Measurements from ENCODE around the gene FAM47E. TPM values are rescaled to one million over a fixed set of nuclear protein-coding genes. Genes with fewer than 3 reads are reported as not detected.

The FAM47E gene
- total and polyA plus RNA-seq, 2 experiments from 2014 or later, result 9.3 to 11.1 TPM

GRCh38 chr4:76305033-76305687 lies 53.6 kb downstream of the FAM47E start:
- no peaks in the 10 kb centered on the region for H3K9me2 ChIP-seq (replicated peaks; ENCODE audit: insufficient read depth)
- peak overlapping the region; percentile 83 for H3K4me2 ChIP-seq
- peak overlapping the region; percentile 85 for H2AFZ ChIP-seq
- peak overlapping the region; percentile 77 for H3K4me3 ChIP-seq
- H4K20me1 ChIP-seq (ENCODE audit: insufficient read depth, poor library complexity, severe bottlenecking), result no peaks in the 10 kb centered on the region
- H3K27ac ChIP-seq, result peak overlapping the region; percentile 99
- H3K79me2 ChIP-seq, result peaks cover 59% of the 10 kb centered on the region
- no peaks in the 10 kb centered on the region for H3K9me3 ChIP-seq (ENCODE audit: low read depth)
- 90% methylated on average over 7 of the region's 7 CpGs for WGBS (ENCODE audit: low lambda C conversion rate, missing lambda C conversion rate)
- TF ChIP-seq EZH2 (IDR thresholded peaks at IDR 0.05; ENCODE audit: borderline replicate concordance) (no peak), EZH2phosphoT487 (IDR thresholded peaks at IDR 0.05; ENCODE audit: low read depth, severe bottlenecking, unreplicated experiment) (no peak), CTCF (IDR thresholded peaks at IDR 0.05; ENCODE audit: poor library complexity) (no peak)
- H3K4me1 ChIP-seq (ENCODE audit: insufficient read depth), result peaks cover 28% of the 10 kb centered on the region
- no peaks in the 10 kb centered on the region for H3K36me3 ChIP-seq (replicated peaks; ENCODE audit: insufficient read depth, low read depth)
- no peak for DNase-seq (ENCODE audit: low spot score)
- H3K27me3 ChIP-seq, result no peaks in the 10 kb centered on the region

GRCh38 chr4:76305971-76306881 lies 54.7 kb downstream of the FAM47E start, which contains the start of gene STBD1:
Gene STBD1, plus strand, starts transcription at chr4:76306733. Its CDS starts 37 bp downstream, at chr4:76306770.
- H3K27me3 ChIP-seq, result no peaks in the 10 kb centered on the region
- WGBS (ENCODE audit: low lambda C conversion rate, missing lambda C conversion rate), result 2% methylated on average over 75 of the region's 85 CpGs
- peaks cover 62% of the 10 kb centered on the region for H3K79me2 ChIP-seq
- H2AFZ ChIP-seq, result peak within 1 kb of the TSS; percentile 85
- peak; percentile 91 for DNase-seq (ENCODE audit: low spot score)
- H3K9me2 ChIP-seq (replicated peaks; ENCODE audit: insufficient read depth), result no peaks in the 10 kb centered on the region
- no peak for TF ChIP-seq CTCF (IDR thresholded peaks at IDR 0.05; ENCODE audit: poor library complexity)
- TF ChIP-seq EZH2phosphoT487 (IDR thresholded peaks at IDR 0.05; ENCODE audit: low read depth, severe bottlenecking, unreplicated experiment), result no peak
- TF ChIP-seq EZH2 (IDR thresholded peaks at IDR 0.05; ENCODE audit: borderline replicate concordance), result no peak
- H3K9me3 ChIP-seq (ENCODE audit: low read depth), result no peaks in the 10 kb centered on the region
- H3K36me3 ChIP-seq (replicated peaks; ENCODE audit: insufficient read depth, low read depth), result no peaks in the 10 kb centered on the region
- H3K4me3 ChIP-seq, result peak within 1 kb of the TSS; percentile 77
- peaks cover 21% of the 10 kb centered on the region for H3K4me1 ChIP-seq (ENCODE audit: insufficient read depth)
- peak within 1 kb of the TSS; percentile 99 for H3K27ac ChIP-seq
- peak within 1 kb of the TSS; percentile 83 for H3K4me2 ChIP-seq
- no peaks in the 10 kb centered on the region for H4K20me1 ChIP-seq (ENCODE audit: insufficient read depth, poor library complexity, severe bottlenecking)

DNA sequence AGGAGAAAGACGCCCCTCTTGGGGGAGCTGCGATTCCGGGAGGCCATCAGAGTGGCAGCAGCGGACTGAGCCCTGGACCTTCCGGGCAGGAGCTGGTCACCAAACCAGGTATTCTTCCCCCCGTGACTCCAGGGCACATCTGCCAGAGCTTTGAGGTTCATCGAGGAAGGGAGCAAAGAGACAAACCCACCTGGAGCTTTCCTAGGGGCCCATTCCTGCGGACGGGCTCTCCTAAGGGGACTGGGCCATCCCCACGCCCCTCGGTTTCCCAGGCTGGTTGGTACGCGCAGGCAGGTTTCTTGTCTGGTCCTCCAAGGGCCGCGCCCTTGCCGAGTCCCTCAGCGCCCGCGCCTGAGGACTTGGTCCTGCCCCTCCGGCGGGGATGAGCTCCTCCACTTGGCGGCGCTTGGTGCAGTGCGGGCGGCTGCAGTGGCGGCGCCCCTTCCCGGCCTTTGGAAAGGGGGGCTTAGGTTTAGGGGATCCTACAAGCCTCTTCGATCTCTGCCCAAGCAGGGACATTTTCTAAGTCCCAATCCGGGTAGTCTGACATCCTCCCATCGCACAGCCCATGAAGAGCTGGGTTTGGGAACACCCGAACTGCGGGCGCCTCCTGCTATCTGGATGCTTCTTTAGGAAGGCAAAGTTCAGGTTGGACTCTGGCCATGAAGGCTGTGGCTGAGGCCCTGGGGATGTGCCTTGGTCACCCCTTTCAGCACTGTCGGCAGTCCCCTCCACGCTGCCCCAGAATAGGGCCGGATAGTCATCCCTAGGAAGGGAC lies 55.5 kb downstream of the FAM47E start:
- 6% methylated on average over 37 of the region's 37 CpGs for WGBS (ENCODE audit: low lambda C conversion rate, missing lambda C conversion rate)
- H3K27ac ChIP-seq, result peak overlapping the region; percentile 99
- peaks cover 15% of the 10 kb centered on the region for H3K4me1 ChIP-seq (ENCODE audit: insufficient read depth)
- H3K36me3 ChIP-seq (replicated peaks; ENCODE audit: insufficient read depth, low read depth), result no peaks in the 10 kb centered on the region
- peaks cover 62% of the 10 kb centered on the region for H3K79me2 ChIP-seq
- H4K20me1 ChIP-seq (ENCODE audit: insufficient read depth, poor library complexity, severe bottlenecking), result no peaks in the 10 kb centered on the region
- peak overlapping the region; percentile 77 for H3K4me3 ChIP-seq
- peak; percentile 86 for DNase-seq (ENCODE audit: low spot score)
- peak overlapping the region; percentile 85 for H2AFZ ChIP-seq
- TF ChIP-seq EZH2phosphoT487 (IDR thresholded peaks at IDR 0.05; ENCODE audit: low read depth, severe bottlenecking, unreplicated experiment), result no peak
- no peak for TF ChIP-seq EZH2 (IDR thresholded peaks at IDR 0.05; ENCODE audit: borderline replicate concordance)
- peak; percentile 49 for TF ChIP-seq CTCF (IDR thresholded peaks at IDR 0.05; ENCODE audit: poor library complexity)
- H3K27me3 ChIP-seq, result no peaks in the 10 kb centered on the region
- H3K9me3 ChIP-seq (ENCODE audit: low read depth), result no peaks in the 10 kb centered on the region
- H3K9me2 ChIP-seq (replicated peaks; ENCODE audit: insufficient read depth), result no peaks in the 10 kb centered on the region
- H3K4me2 ChIP-seq, result peak overlapping the region; percentile 83

All from hepatocyte (in vitro differentiated cells).